SIG-M5 treated with dmso at 0.1 percent for 504 hours (cell line): ENCODE data around the gene RIT1.

Experiments
- DNase-seq: peaks from one replicate; lab custom pipeline; 2025; ENCODE audit not compliant: unreplicated experiment; lab: John Stamatoyannopoulos, UW

Gene RIT1, protein sequence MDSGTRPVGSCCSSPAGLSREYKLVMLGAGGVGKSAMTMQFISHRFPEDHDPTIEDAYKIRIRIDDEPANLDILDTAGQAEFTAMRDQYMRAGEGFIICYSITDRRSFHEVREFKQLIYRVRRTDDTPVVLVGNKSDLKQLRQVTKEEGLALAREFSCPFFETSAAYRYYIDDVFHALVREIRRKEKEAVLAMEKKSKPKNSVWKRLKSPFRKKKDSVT

DNA sequence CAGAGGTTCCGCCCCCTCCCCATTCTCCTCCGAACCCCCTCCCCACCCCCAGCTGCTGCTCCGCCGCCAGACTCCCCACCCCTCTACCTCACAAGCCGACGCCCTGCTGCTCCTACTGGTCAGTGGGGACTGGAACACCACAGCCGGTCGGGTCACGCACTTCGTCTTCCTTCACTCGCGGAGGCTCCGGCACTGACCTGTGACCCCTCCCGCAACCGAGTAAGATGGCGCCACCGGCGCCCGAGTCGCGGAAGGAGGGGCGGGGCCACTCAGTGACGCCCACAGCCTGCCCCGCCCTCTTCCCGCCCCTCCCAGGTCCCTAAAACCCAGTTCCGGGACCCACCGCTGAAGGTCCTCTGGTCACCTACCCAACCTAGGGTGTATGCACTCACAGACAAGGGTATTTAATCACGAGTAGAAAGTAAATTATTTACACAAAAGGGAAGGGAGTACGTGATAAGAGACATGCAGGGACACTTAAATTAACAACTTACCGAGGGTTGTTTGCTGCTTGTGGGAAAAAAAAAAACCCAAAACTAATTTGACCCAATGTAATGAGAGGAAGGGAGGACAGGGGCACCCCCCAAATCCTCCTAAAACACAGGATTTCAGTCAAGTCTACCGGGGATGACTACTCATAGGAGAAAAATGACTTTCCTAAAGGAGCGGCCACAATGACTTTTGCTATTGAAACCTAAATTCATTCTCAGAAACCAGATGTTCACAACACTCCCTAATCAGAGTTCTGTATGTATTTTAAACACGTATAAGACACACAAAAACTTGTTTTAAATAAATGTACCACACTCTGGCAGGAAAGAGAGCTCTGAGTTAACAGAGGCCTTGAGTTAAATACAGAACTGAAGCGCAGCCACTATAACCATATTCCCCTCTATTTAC is at the start of gene RIT1:
RIT1 (minus strand) TSS at position 194 of the 900 bp plus-strand sequence. CDS start 588 bp downstream, outside the sequence.
- DNase-seq: peak; percentile 80

DNA sequence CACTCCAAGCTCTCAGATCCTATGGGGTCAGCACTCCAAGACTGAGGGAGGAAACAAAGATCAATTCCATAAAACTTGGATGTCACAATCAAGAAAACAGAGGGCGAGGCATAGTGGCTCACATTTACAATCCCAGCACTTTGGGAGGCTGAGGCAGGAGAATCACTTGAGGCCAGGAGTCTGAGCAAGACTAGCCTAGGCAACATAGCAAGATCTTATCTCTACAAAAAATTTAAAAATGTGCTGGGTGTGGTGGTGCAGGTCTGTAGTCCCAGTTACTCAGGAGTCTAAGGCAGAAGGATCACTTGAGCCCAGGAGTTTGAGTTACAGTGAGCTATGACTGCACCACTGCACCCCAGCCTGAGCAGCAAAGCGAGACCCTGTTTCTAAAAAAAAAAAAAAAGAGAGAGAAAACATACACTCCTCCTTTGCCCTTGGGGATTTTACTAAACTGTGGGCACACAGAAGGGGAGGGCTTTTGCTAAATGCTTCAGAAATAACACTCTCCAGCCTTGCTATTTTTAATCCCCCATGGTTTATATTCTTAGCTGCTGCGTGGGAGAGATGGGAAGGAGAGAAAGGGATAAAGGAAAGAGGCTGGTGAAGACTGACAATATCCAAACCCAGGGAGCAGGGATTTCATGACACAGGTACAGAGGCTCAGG is 49.1 kb upstream of the RIT1 start:
- no peak for DNase-seq

DNA sequence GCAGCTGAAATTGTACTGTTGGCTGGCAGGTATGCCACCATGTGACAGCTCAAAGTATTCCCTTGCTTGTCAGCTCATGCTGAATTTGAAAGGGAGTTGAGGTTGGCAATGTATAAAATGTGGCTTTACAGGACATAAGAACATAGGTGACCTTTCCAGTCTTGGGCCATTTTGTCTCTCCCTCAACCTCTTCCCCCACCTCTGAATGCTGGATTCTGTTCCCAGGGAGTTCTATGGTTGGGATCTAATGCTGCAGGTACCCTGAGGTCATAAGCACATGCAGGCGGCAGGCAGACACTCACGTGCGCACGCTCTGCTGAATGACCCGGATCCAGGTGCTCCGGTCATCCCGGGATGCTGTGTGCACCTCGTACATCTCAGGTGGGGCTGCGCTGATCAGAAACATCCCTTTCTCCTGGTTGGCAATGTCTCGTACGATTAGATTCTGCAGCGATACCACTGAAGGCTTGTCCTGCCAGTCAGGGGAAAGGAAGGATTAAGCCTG is 46.3 kb upstream of the RIT1 start:
- no peak for DNase-seq

DNA sequence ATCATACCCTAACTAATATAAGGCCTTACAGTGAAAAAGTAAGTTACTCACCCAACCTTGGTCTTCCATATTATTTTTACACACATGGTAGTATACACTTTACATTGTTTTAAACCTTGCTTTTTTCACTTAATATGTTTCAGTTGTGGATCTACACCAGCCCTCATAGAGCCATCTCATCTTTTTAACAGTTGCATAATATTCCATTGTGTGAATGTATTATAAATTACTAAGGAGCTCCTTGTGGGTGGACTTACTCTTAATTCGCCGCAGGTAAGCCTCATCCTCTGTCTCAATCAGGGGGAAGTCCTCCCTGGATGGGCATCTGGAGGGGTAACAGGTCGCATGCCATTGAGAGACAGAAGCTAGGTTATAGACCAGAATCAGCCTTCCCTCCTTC is 43.5 kb upstream of the RIT1 start:
- no peak for DNase-seq

DNA sequence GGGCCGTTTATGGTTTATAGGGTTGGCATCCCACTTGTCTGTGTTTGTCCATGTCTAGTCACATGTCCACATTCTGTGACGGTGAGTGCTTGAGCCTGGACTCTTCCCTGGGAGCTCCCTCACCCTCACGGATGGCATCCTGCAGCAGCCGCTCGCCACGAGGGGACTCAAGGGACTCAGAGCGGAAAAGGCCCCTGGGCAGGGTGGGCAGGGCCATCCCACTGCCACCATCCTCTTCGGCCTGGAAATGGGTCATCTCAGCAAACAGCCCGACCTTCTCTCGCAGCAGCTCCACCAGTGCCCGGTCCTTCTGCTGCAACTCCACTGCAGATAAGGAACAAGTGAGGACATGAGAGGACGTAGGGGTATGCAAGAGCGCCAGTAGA is 41.3 kb upstream of the RIT1 start:
- no peak for DNase-seq

DNA sequence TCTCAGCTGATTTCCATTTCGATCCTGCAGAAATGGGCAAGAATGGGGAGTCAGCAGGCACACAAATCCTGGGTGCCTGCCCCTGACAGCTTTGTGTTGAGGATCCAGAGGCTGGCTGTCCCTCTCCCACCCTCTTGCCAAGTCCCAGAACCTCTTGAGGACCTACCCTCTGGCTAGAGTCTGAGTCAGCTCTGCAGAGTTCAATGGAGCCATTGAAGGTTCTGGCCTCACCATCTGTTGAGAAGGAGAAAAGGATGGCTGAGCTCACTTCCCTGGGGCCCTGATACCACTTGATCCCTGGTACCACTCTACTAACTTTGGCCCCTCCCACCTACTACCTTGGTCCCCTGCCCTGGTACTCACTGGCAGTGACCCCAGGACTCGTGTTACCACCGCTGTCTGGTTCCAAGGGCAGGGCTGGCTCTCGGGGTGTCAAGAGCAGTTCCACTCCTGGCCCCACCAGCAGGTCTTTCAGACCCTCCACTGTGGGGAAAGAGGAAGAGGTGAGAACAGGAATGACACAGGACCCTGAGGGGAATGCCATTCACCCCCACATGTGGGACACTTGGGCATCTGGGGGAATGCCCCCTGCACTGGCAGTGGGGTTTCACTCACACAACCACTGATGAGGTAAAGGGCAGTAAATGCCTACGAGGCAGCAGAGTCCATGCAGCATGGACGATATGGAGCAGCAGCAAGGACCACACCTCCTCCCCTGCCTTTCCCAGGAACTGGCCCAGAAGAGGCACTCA is 40.8 kb upstream of the RIT1 start:
- no peak for DNase-seq

DNA sequence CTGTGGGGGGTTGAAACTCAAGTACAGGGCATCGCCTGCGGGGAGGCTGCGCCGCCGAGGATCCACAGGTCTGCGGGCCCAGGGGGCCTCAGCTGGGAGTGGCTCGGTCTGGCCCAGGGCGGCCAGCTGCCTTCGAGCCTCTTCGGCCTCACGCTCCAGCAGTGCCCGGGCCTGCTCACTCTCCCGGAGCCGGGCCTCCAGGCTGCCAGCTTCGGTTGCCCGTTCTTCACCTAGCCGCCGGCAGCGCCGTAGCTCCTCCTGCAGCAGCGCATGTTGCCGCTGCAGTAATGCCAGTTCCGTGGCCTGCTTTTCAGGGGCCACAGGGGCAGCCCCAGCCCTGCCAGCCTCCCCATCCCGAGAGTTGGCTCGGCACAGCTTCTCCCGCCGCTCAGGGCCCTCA is 39.7 kb upstream of the RIT1 start:
- no peak for DNase-seq

DNA sequence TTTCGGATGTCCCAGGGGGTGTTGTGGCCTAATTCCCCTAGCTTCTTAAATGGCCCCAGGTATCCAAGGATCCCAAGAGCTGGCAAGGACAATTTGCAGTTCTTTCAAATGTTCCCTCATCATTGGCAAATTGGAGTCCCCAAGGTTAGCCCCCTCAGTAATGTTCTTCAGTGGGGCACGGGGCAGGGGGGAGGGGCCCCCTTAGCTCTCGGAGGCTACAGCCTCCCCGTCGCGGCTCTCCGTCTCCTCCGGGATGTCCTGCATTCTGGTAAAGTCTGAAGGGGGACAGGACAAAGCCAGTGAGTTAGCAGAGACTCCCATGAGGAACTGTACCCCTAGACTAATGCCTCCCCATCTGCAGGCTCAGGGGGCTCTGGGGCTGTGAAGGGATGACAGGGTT is 36.6 kb upstream of the RIT1 start:
- DNase-seq: no peak

DNA sequence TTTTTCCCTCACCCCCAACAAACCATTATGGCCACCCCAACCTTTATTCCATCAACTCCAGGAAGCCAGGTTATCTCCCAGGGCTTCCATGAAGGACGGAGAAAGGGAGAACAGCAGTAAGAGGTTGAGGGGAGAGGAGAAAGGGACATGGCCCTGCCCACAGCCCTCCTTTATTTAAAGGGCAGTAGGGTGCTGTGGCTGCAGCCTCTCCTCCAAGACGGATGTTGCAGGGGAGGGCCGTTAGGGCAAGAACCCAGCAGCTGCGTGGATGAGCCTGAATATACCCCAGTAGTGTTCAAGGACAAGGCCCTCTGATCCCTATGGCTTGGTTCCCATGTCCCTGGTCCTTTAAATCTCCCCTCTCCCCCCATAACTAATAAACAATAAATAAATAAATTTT is 36.1 kb upstream of the RIT1 start:
- DNase-seq: no peak

DNA sequence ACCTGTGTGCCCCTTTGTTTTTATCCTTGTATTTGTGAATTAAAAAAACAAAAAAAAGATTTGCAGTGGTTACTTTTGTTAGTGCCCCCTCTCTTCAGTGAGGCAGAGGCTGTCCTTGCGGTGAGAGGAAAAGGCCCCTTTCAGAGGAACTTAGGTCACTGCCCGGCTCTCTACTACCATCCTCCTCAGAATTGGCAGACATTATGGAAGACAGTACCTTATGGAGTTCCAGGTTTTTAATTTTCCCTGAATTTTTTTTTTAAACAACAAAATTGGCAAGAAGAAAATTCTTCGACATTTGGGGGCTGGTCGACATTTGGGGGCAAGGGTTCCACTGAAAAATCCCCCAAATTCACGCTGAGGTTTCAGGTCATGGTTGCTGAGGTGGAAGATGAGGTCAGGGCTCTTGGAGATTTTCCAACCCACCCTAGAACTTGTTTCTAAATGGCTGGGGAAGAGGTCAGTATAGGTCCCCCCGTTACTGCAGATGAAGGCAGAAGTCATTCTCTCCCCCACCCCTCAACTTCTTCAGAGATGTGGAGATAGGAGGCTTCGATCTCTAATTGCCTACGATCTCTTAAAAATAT is 35.6 kb upstream of the RIT1 start:
- DNase-seq: no peak

DNA sequence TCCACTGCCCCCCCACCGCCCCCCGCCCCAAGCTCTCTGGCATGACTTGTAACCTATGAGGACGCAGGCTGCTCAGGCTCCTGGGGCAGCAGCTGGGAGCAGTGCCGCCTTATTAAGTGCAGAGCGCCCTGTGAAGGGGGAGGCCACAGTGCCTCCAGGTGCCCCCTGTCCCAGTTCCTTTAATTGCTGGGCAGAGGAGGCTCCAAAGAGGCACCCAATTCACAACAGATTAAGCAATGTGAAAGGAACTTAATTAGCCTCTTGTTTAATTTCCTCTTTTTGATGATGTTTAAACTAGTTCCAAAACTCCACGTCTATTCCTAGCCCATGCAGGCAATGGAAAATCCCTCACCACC is 33.3 kb upstream of the RIT1 start:
- peak; percentile 52 for DNase-seq

DNA sequence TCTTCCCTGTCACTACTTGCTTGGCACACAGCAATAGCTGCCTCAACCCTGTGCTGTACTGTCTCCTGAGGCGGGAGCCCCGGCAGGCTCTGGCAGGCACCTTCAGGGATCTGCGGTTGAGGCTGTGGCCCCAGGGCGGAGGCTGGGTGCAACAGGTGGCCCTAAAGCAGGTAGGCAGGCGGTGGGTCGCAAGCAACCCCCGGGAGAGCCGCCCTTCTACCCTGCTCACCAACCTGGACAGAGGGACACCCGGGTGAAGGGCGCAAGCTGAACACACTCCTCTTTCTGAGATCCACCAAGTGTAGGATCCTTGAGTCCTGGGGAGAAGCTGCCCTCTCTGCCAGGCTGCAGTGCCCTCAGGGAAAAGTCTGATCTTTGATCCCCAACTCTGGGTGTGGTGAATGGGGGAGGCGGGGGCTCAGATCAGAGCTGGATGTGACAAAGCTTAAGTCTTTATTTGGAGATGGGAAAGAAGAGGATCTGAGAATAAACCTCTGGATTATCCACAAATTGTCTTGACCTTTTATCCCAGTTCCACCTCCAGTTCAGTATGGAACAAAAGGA is 31.5 kb upstream of the RIT1 start:
- no peak for DNase-seq

DNA sequence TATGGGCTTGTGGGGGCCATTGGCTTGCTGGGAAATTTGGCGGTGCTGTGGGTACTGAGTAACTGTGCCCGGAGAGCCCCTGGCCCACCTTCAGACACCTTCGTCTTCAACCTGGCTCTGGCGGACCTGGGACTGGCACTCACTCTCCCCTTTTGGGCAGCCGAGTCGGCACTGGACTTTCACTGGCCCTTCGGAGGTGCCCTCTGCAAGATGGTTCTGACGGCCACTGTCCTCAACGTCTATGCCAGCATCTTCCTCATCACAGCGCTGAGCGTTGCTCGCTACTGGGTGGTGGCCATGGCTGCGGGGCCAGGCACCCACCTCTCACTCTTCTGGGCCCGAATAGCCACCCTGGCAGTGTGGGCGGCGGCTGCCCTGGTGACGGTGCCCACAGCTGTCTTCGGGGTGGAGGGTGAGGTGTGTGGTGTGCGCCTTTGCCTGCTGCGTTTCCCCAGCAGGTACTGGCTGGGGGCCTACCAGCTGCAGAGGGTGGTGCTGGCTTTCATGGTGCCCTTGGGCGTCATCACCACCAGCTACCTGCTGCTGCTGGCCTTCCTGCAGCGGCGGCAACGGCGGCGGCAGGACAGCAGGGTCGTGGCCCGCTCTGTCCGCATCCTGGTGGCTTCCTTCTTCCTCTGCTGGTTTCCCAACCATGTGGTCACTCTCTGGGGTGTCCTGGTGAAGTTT is 30.8 kb upstream of the RIT1 start:
- no peak for DNase-seq

DNA sequence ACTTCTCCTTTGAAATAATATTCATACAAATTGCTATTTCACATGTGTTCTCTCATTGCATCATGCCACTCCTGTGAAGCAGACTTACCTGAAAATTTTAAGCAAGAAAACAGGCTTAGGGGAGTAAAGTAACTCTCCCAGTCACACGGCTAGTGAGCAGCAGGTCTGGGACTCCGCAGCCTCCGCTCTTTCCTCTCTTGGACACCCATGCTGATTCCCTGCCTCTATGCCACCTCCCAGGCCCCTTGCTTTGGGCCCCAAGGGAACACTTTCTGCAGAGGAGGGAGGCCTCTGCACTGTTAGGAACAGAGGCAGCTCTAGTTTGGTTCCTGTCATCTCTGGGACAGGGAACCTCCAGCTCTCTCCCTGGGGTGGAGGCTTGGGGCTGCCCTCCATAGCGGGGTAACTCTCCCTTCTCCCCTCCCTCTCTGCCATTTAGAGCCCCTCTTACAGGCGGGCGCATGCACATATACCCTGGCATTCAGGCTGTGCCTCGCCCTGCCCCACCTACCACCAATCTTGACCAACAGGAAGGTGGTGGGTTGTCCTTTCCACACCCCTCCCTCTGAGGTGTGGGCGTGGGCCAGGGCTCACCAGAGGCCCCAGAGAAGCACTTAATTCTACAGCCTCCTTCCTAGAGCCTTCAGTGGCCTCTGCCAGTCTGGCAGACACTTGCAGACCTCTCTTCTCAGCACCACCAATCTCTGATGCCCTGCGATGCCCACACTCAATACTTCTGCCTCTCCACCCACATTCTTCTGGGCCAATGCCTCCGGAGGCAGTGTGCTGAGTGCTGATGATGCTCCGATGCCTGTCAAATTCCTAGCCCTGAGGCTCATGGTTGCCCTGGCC is 30.1 kb upstream of the RIT1 start, which contains the start of gene RXFP4:
RXFP4 (plus strand) TSS at position 646 of the 852 bp plus-strand sequence; CDS start at position 718, 72 bp downstream.
- DNase-seq: peak; percentile 51

DNA sequence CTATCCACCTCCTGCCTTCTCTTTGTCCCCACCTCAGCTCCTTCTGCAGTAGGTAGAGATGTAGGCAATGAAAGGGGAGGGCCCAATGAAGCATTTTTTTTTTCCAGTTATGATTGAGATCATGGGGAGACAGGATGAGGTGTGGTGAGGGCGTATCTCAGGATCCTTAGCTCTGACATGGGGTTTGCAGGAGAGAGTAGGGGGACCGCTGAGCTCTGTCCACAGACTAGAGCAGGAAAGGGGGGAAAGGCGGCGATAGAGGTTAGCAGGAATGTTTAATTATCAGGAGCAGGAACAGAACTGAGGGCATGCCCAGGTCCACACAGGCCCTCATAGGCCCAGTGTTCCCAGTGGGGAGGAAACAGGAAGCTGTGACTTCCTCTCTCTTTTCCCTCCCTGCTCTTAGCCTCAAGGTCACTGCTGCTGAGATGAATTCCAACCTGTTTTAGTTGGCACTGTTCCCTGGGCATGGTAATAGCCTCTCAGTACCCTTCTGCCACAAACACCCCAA is 29.4 kb upstream of the RIT1 start:
- DNase-seq: peak; percentile 51

DNA sequence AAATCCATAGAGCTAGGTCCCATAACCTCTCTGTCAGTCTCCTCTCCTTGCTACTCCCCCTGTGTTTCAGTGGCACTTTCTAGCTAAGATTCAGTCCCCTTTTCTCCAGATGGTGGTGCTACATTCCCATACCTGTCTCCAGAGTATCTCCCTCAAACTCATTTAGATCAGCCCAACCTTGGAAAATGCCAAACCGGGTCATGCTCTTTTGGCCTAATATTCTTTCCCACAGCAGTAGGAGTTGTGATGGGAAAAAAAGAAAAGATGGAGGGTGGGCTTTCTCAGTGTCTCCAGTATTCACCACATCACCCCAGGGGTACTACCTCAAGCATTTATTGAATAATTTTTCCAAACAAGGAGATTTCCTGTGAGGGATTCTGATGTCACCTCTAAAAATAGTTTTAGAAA is 27.1 kb upstream of the RIT1 start:
- peak; percentile 76 for DNase-seq

DNA sequence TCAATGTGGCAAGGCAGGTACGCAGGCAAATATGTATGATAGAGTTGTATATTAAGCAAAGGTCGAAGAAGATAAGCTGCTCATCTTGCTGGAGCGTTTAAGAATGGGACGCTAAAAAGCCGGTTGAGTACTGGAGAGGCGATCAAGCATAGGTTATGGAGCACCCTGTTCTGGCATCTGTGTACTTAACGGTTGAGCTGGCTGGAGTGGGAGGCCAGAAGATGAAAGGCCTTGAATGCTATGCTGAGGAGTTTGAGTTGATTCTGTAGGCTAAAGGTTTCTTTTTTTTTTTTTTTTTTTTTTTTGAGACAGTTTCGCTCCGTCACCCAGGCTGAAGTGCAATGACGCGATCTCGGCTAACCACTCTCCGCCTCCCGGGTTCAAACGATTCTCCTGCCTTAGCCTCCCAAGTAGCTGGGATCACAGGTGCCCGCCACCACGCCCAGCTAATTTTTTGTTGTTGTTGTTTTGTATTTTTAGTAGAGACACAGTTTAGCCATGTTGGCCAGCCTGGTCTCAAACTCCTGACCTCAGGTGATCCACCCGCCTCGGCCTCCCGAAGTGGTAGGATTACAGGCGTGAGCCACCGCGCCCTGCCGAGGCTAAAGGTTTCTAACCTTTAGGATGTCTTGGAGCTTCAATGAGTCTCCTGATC is 23.9 kb upstream of the RIT1 start:
- DNase-seq: no peak
